Small intestine (tissue), 7 donors: ENCODE data around the gene RGS6. TPM values are rescaled to one million over a fixed set of nuclear protein-coding genes. Genes with fewer than 3 reads are reported as not detected.

Source experiments
- DNase-seq, 2 donors: peaks; one replicate each; pipeline versions ENCODE4 v3.0.0 to v3.0.0-alpha.2; 2013
- FAIRE-seq: peaks from 2 replicates; lab custom pipeline; 2012; peaks lifted over from hg19 to GRCh38; lab: Jason Lieb, UNC
- H3K27ac ChIP-seq, 3 donors: one replicate each; pipeline ENCODE4 v1.5.1; 2013; ENCODE audit warnings: low read length in 2 of 3, mild to moderate bottlenecking in 2 of 3, control low read depth in 1 of 3, inconsistent platforms in 1 of 3, low read depth in 1 of 3, moderate library complexity in 1 of 3
- H3K27me3 ChIP-seq, 3 donors: one replicate each; pipeline ENCODE4 v1.6.1; 2013; ENCODE audit warnings: low read length in 3 of 3, inconsistent platforms in 1 of 3; ENCODE audit not compliant: control insufficient read depth in 3 of 3, insufficient read depth in 3 of 3
- H3K36me3 ChIP-seq, 3 donors: one replicate each; pipeline ENCODE4 v1.6.1; 2013; ENCODE audit warnings: low read length in 3 of 3, inconsistent platforms in 1 of 3, low read depth in 1 of 3, mild to moderate bottlenecking in 1 of 3, moderate library complexity in 1 of 3; ENCODE audit not compliant: control insufficient read depth in 3 of 3, insufficient read depth in 2 of 3
- H3K4me1 ChIP-seq, 3 donors: one replicate each; pipeline ENCODE4 v1.6.1; 2013; ENCODE audit warnings: low read length in 2 of 3, inconsistent platforms in 1 of 3, low read depth in 1 of 3, mild to moderate bottlenecking in 1 of 3, moderate library complexity in 1 of 3; ENCODE audit not compliant: control insufficient read depth in 3 of 3, insufficient read depth in 2 of 3
- H3K4me3 ChIP-seq, 3 donors: one replicate each; pipeline ENCODE4 v1.5.1; 2013; ENCODE audit warnings: low read length in 3 of 3, control low read depth in 1 of 3, inconsistent platforms in 1 of 3, low read depth in 1 of 3, mild to moderate bottlenecking in 1 of 3, moderate library complexity in 1 of 3
- H3K9me3 ChIP-seq, 2 donors: one replicate each; pipeline ENCODE4 v1.6.1; 2013; ENCODE audit warnings: low read depth in 1 of 2, low read length in 1 of 2; ENCODE audit not compliant: control insufficient read depth in 2 of 2, insufficient read depth in 1 of 2
- WGBS, 3 donors: extraction: QIAGEN DNeasy Blood & Tissue Kit; methylation state at CpG; one replicate each; pipeline ENCODE4 v1.1.7; 2013; 5-methylcytosine and 5-hydroxymethylcytosine counted together
- polyA plus RNA-seq, 4 donors: library from polyadenylated mRNA; stranded (reverse) in 3 of 4; unstranded in 1 of 4; fragments of 200-250 nt in 3 of 4; fragments of 120-200 nt in 1 of 4; gene quantifications; one replicate each; pipeline versions ENCODE4 v1.2.1 to v1.2.3, GENCODE V29; 2013
- donor health status: healthy with polysubstance abuse.
- donor health status: control.
- donor health status: control.
- donor health status: Bipolar disorder and iron deficiency.
- donor health status: healthy.

RGS6 gene
- polyA plus RNA-seq, 4 donors, result 0.54 to 2.1 (median 0.58) TPM; not detected in 1

- Histone ChIP-seq H3K36me3 (no peaks in the 10 kb centered on the region), H3K27ac (no peak overlapping the region), H3K4me3 (no peak overlapping the region), H3K27me3 (no peaks in the 10 kb centered on the region), H3K4me1 (no peaks in the 10 kb centered on the region), H3K9me3 (no peaks in the 10 kb centered on the region)
- FAIRE-seq (no peak), DNase-seq (no peak)
- 75 to 80% (median 77%) methylated on average over 7 of the region's 7 CpGs for WGBS, 3 donors
Observed at GRCh38 chr14:72111911-72112310, 179.7 kb downstream of the RGS6 start.

DNA sequence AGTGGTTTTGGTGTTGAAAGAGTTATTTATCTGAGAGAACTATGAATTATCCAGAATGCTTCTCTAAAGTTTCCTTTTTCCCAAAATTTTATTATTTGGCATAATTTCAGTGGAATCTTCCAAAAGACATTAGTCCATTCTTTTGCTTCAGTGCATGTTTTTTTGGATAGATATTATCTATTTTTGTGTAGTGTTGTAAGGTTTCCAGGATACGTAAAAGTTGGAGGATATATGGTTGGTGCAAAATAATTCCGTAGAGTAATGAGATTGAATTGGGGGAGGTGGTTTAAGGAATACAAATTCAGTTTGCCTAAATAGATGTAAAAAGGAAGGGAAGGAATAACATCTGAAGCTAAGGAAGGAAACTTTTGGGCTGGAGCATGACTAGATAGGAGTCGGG, 186.6 kb downstream of the RGS6 start:
- no peaks in the 10 kb centered on the region for H3K27me3 ChIP-seq
- WGBS, 3 donors, result 83 to 92% (median 88%) methylated on average over 3 of the region's 3 CpGs
- H3K36me3 ChIP-seq, result no peaks in the 10 kb centered on the region
- no peak overlapping the region for H3K27ac ChIP-seq
- no peaks in the 10 kb centered on the region for H3K4me1 ChIP-seq
- no peaks in the 10 kb centered on the region for H3K9me3 ChIP-seq
- H3K4me3 ChIP-seq, result no peak overlapping the region
- no peak for FAIRE-seq
- DNase-seq, result no peak

- no peak for DNase-seq
- peaks cover 0 to 4% of the 10 kb centered on the region in 2 donors for H3K9me3 ChIP-seq
- H3K4me3 ChIP-seq, result no peak overlapping the region
- H3K27me3 ChIP-seq, result no peaks in the 10 kb centered on the region
- no peaks in the 10 kb centered on the region for H3K36me3 ChIP-seq
- FAIRE-seq, result no peak
- H3K27ac ChIP-seq, result no peak overlapping the region
- whole genome bisulfite sequencing, 3 donors, result 80 to 85% (median 85%) methylated on average over 3 of the region's 3 CpGs
- H3K4me1 ChIP-seq, result no peaks in the 10 kb centered on the region
Observed at GRCh38 chr14:72120315-72120714, 188.1 kb downstream of the RGS6 start.

DNA sequence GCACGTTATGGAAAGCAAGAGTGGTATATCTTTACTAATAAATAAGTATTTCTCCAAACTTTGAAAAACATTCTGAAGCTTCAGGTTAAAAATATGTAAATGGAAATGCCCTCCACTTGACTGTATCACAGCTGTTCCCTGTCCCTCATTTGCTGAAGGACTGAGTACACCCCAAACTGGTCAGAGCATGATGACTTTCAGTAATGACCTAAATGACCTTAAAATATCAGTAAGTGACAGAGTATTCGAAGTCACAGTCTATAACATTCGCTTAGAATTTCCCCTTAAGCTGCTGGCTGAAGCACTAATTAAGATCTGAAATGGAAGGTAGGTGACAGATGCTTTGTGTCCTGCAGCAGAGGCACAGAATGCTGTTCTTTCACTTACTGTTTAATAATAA, 191.5 kb downstream of the RGS6 start:
- no peak overlapping the region for H3K4me3 ChIP-seq
- H3K4me1 ChIP-seq, result no peaks in the 10 kb centered on the region
- peaks cover 0 to 4% of the 10 kb centered on the region in 2 donors for H3K9me3 ChIP-seq
- FAIRE-seq (no peak), DNase-seq (no peak)
- 43 to 55% (median 44%) methylated on average over 3 of the region's 3 CpGs for WGBS, 3 donors
- H3K27me3 ChIP-seq, result no peaks in the 10 kb centered on the region
- no peaks in the 10 kb centered on the region for H3K36me3 ChIP-seq
- H3K27ac ChIP-seq, result no peak overlapping the region

- Histone ChIP-seq H3K9me3 (peaks cover 0 to 4% of the 10 kb centered on the region in 2 donors), H3K27me3 (no peaks in the 10 kb centered on the region), H3K27ac (no peak overlapping the region), H3K4me3 (no peak overlapping the region), H3K36me3 (no peaks in the 10 kb centered on the region), H3K4me1 (no peaks in the 10 kb centered on the region)
- no peak for FAIRE-seq
- no peak for DNase-seq
- WGBS, 3 donors, result 53 to 84% (median 55%) methylated on average over 4 of the region's 4 CpGs
Observed at GRCh38 chr14:72124171-72124570, 191.9 kb downstream of the RGS6 start.

DNA sequence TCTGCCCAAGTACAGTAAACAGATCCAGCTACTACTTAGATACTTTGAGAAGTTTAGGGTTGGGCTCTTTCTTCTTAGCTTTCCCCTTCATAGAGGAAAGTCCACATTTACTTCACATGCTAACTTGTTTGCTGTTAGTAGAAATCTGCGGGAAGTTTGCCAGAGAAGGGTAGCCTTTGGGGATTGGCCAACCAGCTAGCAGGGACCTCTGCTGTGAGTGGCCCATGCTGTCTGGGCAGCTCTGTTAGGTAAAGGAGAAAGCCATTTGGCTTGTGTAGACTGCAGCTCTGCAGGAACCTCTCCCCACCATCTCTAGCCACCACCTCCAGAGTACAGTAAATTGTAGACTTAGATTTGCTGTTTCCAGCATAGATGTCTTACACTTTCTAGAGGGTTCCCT, 193.9 kb downstream of the RGS6 start:
- H3K36me3 ChIP-seq, result no peaks in the 10 kb centered on the region
- no peak overlapping the region for H3K27ac ChIP-seq
- H3K4me3 ChIP-seq, result no peak overlapping the region
- H3K27me3 ChIP-seq, result no peaks in the 10 kb centered on the region
- H3K9me3 ChIP-seq, result peaks cover 0 to 4% of the 10 kb centered on the region in 2 donors
- no peaks in the 10 kb centered on the region for H3K4me1 ChIP-seq
- FAIRE-seq (no peak), DNase-seq (no peak)
- WGBS, 3 donors, result 84 to 89% (median 85%) methylated on average over 1 of the region's 1 CpG

DNA sequence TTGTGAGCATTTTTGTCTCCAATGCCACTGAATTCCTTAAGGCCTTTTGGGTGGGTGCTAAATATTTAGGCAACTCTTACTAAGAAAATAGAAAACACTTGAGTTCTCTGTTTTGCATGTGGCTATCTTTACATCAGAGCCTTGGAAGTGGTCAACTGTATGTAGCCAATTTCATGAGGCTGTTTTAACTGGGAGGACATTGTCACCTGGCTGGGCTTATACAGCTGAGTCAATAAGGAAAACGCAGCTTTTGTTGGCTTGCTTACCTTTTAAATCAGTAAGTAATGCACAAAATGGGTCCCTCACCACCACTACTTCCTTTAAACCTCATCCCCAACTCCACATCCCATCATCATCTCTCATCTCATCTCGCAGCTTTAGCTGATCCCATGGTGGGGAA, 194.3 kb downstream of the RGS6 start:
- Histone ChIP-seq H3K9me3 (peaks cover 0 to 4% of the 10 kb centered on the region in 2 donors), H3K4me1 (no peaks in the 10 kb centered on the region), H3K4me3 (no peak overlapping the region), H3K27ac (no peak overlapping the region), H3K27me3 (no peaks in the 10 kb centered on the region), H3K36me3 (no peaks in the 10 kb centered on the region)
- no peak for DNase-seq
- FAIRE-seq, result no peak
- WGBS, 3 donors, result 52 to 91% (median 67%) methylated on average over 2 of the region's 2 CpGs

DNA sequence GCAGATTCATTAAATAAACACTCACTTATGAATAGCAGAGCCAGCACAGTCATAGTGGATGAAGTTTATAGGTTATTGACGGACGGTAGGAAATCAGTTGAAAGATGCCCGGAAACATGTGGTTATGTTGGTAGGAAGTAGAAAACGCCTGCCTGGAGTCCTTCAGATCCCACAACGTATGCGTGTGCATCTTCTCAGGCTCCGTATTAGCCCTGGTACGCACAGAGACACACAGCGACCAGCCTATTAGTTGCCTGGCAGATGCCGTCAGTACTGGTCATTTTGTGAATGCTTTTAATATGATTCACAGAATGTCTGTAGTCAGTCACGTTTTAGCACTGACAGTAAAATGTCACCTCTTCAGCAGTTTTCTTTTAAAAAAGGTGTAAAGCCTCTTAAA, 196.4 kb downstream of the RGS6 start:
- FAIRE-seq (no peak), DNase-seq (no peak)
- 43 to 64% (median 55%) methylated on average over 11 of the region's 11 CpGs for WGBS, 3 donors
- no peak overlapping the region for H3K4me3 ChIP-seq
- H3K9me3 ChIP-seq, result peaks cover 0 to 4% of the 10 kb centered on the region in 2 donors
- no peaks in the 10 kb centered on the region for H3K36me3 ChIP-seq
- no peaks in the 10 kb centered on the region for H3K4me1 ChIP-seq
- H3K27ac ChIP-seq, result no peak overlapping the region
- H3K27me3 ChIP-seq, result no peaks in the 10 kb centered on the region

DNA sequence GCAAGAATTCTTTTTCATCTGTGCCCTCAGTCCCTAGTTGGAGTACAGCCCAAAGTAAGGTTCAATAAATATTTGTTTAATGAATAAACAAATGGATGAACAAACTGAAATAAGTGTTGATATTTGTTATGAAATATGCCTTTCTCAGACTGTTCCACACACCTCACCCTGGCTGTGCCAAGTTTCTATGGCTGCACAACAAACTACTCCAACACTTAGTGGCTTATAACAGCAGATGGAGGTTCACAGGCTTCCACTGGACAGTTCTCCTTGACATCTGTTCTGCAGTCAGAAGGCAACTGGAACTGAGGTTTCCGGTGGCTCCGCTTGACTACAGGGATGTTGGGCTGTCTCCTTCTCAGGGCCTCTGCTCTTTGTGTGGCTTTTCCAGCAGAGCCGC, 197.1 kb downstream of the RGS6 start:
- H3K9me3 ChIP-seq, result peaks cover 0 to 4% of the 10 kb centered on the region in 2 donors
- no peaks in the 10 kb centered on the region for H3K4me1 ChIP-seq
- DNase-seq (peak in 1 of 2 donors; percentile 1), FAIRE-seq (no peak)
- no peaks in the 10 kb centered on the region for H3K36me3 ChIP-seq
- 83 to 95% (median 87%) methylated on average over 3 of the region's 3 CpGs for WGBS, 3 donors
- no peaks in the 10 kb centered on the region for H3K27me3 ChIP-seq
- H3K4me3 ChIP-seq, result no peak overlapping the region
- no peak overlapping the region for H3K27ac ChIP-seq
